Measurements from ENCODE around the gene TUBGCP6.
"Not testable (repeated sequence)": the region's sequence is repeated elsewhere in the genome, so short reads cannot be mapped to it uniquely, and the experiment has no call there.

GRCh38 chr22:50273352-50273751, 28.5 kb upstream of the TUBGCP6 start:
- TF ChIP-seq, protein P1, sequence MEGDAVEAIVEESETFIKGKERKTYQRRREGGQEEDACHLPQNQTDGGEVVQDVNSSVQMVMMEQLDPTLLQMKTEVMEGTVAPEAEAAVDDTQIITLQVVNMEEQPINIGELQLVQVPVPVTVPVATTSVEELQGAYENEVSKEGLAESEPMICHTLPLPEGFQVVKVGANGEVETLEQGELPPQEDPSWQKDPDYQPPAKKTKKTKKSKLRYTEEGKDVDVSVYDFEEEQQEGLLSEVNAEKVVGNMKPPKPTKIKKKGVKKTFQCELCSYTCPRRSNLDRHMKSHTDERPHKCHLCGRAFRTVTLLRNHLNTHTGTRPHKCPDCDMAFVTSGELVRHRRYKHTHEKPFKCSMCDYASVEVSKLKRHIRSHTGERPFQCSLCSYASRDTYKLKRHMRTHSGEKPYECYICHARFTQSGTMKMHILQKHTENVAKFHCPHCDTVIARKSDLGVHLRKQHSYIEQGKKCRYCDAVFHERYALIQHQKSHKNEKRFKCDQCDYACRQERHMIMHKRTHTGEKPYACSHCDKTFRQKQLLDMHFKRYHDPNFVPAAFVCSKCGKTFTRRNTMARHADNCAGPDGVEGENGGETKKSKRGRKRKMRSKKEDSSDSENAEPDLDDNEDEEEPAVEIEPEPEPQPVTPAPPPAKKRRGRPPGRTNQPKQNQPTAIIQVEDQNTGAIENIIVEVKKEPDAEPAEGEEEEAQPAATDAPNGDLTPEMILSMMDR (IDR thresholded peaks at IDR 0.05), result not testable (repeated sequence)
- TF ChIP-seq POLR2A, POLR2AphosphoS5 (IDR thresholded peaks at IDR 0.05): not testable (repeated sequence)

Measured in prostate gland (tissue), 2 donors.